Endothelial cell of umbilical vein (primary cell): ENCODE data around the gene PEX16. TPM values are rescaled to one million over a fixed set of nuclear protein-coding genes. Genes with fewer than 3 reads are reported as not detected.

Source experiments
- BruUV-seq: library from RNA; stranded (reverse); fragments of 400-500 nt; replicated peaks from 2 replicates; lab custom pipeline; 2021; lab: Mats Ljungman, UMichigan
- CTCF ChIA-PET: fragments of 300-600, 350-600 bp; sonication (Branson Sonifier 250); formaldehyde crosslinking; loops from one replicate; lab custom pipeline; 2021; ENCODE audit warnings: antibody characterized with exemption, inconsistent platforms; lab: Charles Lee
- POLR2A ChIA-PET: fragments of 300-600, 350-600 bp; sonication (Branson Sonifier 250); formaldehyde crosslinking; loops from one replicate; lab custom pipeline; 2021; ENCODE audit warnings: antibody characterized with exemption, inconsistent platforms; lab: Charles Lee
- DNase-seq: peaks from one replicate; pipeline ENCODE4 v3.0.0-alpha.2; 2011; ENCODE audit warnings: low read depth, low spot score
- FAIRE-seq: peaks from 2 replicates; lab custom pipeline; 2011; peaks lifted over from hg19 to GRCh38; lab: Jason Lieb, UNC
- H2AFZ ChIP-seq: 2 replicates; pipeline ENCODE4 v1.6.0; 2012; ENCODE audit warnings: low read depth, low read length, control low read depth, inconsistent platforms
- H3K27ac ChIP-seq: 2 replicates; pipeline ENCODE4 v1.5.1; 2011; ENCODE audit warnings: low read depth, mild to moderate bottlenecking, control low read depth, low read length, moderate library complexity; ENCODE audit not compliant: insufficient read depth
- H3K27me3 ChIP-seq, 2 experiments: 2 replicates each; pipeline versions ENCODE4 v1.6.0 to v1.6.1; 2011; ENCODE audit warnings: low read length in 2 of 2, mixed read lengths in 1 of 2; ENCODE audit not compliant: control insufficient read depth in 2 of 2, insufficient read depth in 2 of 2
- H3K36me3 ChIP-seq, 2 experiments: 2 replicates in 1 of 2; 3 replicates in 1 of 2; pipeline ENCODE4 v1.5.1; 2011; ENCODE audit warnings: low read length in 2 of 2, mild to moderate bottlenecking in 1 of 2, moderate library complexity in 1 of 2; ENCODE audit not compliant: control insufficient read depth in 2 of 2, insufficient read depth in 2 of 2; ENCODE audit errors: extremely low read depth in 1 of 2
- H3K4me1 ChIP-seq: 3 replicates; pipeline ENCODE4 v1.5.1; 2011; ENCODE audit warnings: mild to moderate bottlenecking, low read length; ENCODE audit not compliant: control insufficient read depth, insufficient read depth; ENCODE audit errors: extremely low read depth
- H3K4me2 ChIP-seq: 2 replicates; pipeline ENCODE4 v1.6.1; 2011; ENCODE audit warnings: low read length, control low read depth, mixed read lengths; ENCODE audit not compliant: insufficient read depth
- H3K4me3 ChIP-seq, 3 experiments: fragments of 200-600 bp in 1 of 3; sonication (generic), shearing (Covaris generic) in 1 of 3; replicated peaks in 1 of 3; 2 replicates each; pipeline ENCODE4 v1.5.1; 2011 to 2016; ENCODE audit warnings: control low read depth in 3 of 3, low read length in 3 of 3, mild to moderate bottlenecking in 2 of 3, inconsistent platforms in 1 of 3, low read depth in 1 of 3, moderate library complexity in 1 of 3; ENCODE audit not compliant: insufficient read depth in 1 of 3
- H3K79me2 ChIP-seq: 2 replicates; pipeline ENCODE4 v1.6.0; 2012; ENCODE audit warnings: low read length, inconsistent platforms; ENCODE audit not compliant: control insufficient read depth, insufficient read depth
- H3K9ac ChIP-seq: replicated peaks from 2 replicates; pipeline ENCODE3; 2011; ENCODE audit warnings: low read length, control low read depth; ENCODE audit not compliant: insufficient read depth; ENCODE audit errors: extremely low read depth
- H3K9me1 ChIP-seq: replicated peaks from 3 replicates; pipeline ENCODE4 v1.6.0; 2011; ENCODE audit warnings: mild to moderate bottlenecking, low read length; ENCODE audit not compliant: control insufficient read depth, insufficient read depth; ENCODE audit errors: extremely low read depth
- H3K9me3 ChIP-seq: replicated peaks from 2 replicates; pipeline ENCODE4 v1.5.1; 2012; ENCODE audit warnings: low read length, inconsistent platforms; ENCODE audit not compliant: control insufficient read depth, insufficient read depth
- H4K20me1 ChIP-seq: replicated peaks from 2 replicates; pipeline ENCODE3; 2011; ENCODE audit warnings: mild to moderate bottlenecking, low read length; ENCODE audit not compliant: control insufficient read depth, insufficient read depth; ENCODE audit errors: extremely low read depth
- EZH2 ChIP-seq: IDR thresholded peaks from 2 replicates; pipeline ENCODE4 v1.6.1; 2012; ENCODE audit warnings: borderline replicate concordance, low read depth, mild to moderate bottlenecking, moderate library complexity, low read length, inconsistent platforms; ENCODE audit not compliant: severe bottlenecking
- FOS ChIP-seq: IDR thresholded peaks from 2 replicates; pipeline ENCODE4 v1.6.1; 2011; ENCODE audit warnings: mild to moderate bottlenecking, low read length, moderate library complexity, borderline replicate concordance; ENCODE audit not compliant: insufficient read depth
- GATA2 ChIP-seq: IDR thresholded peaks from 2 replicates; pipeline ENCODE4 v1.7.0; 2011; ENCODE audit warnings: low read depth, mild to moderate bottlenecking, moderate library complexity, mixed read lengths, low read length; ENCODE audit not compliant: insufficient read length, insufficient read depth
- JUN ChIP-seq: IDR thresholded peaks from 2 replicates; pipeline ENCODE4 v1.6.1; 2011; ENCODE audit warnings: borderline replicate concordance, low read depth; ENCODE audit not compliant: insufficient read length, insufficient read depth
- MAX ChIP-seq: IDR thresholded peaks from 2 replicates; pipeline ENCODE4 v1.6.1; 2011; ENCODE audit not compliant: insufficient read depth, insufficient read length
- MYC ChIP-seq: IDR thresholded peaks from one replicate; pipeline ENCODE4 v1.6.1; 2011; ENCODE audit warnings: mild to moderate bottlenecking, low read depth, low read length
- POLR2A ChIP-seq: IDR thresholded peaks from 2 replicates; pipeline ENCODE4 v1.6.1; 2012; ENCODE audit warnings: low read depth, mild to moderate bottlenecking, control low read depth, low read length
- POLR2AphosphoS5 ChIP-seq: IDR thresholded peaks from 2 replicates; pipeline ENCODE4 v1.6.1; 2012; ENCODE audit warnings: low read depth, mild to moderate bottlenecking, control low read depth, low read length, moderate library complexity; ENCODE audit not compliant: insufficient read depth
- dilution Hi-C: fragments of 300-500 bp; cut with MboI; formaldehyde crosslinking; loops from one replicate; pipeline ENCODE4 v1.15.0; 2019; ENCODE audit warnings: low sequenced_read_pairs; ENCODE audit not compliant: extremely low pct_ligation_motif_present
- intact Hi-C: fragments of 100-400 bp; cut with micrococcal nuclease; formaldehyde crosslinking; loops from one replicate; pipeline ENCODE4 v1.10.0; 2022
- polyA plus RNA-seq, 4 experiments: library from polyadenylated mRNA; depleted of rRNA in 3 of 4; stranded (reverse) in 3 of 4; unstranded in 1 of 4; fragments of >200 nt; gene quantifications; 2 replicates each; pipeline versions ENCODE4 v1.2.1 to v1.2.3, GENCODE V29; 2011 to 2012; ENCODE audit warnings: missing spikeins in 1 of 4
- total RNA-seq: library from RNA; stranded (reverse); gene quantifications from 2 replicates; pipeline ENCODE4 v1.2.3, GENCODE V29; 2021
- TF ChIP-seq, protein P1 (sequence below), 2 donors: IDR thresholded peaks; 1 replicate in 1 of 2; 2 replicates in 1 of 2; pipeline ENCODE4 v1.5.1; 2011; ENCODE audit warnings: low read length in 2 of 2, mild to moderate bottlenecking in 2 of 2, moderate library complexity in 2 of 2, control low read depth in 1 of 2, inconsistent platforms in 1 of 2, low read depth in 1 of 2; ENCODE audit not compliant: insufficient read depth in 1 of 2; ENCODE audit errors: extremely low read depth in 1 of 2

Gene PEX16
- total and polyA plus RNA-seq, 2 donors (not counting 3 experiments of a cell fraction or from before 2014, with no cell fraction given): 27.4 to 32.2 TPM

DNA sequence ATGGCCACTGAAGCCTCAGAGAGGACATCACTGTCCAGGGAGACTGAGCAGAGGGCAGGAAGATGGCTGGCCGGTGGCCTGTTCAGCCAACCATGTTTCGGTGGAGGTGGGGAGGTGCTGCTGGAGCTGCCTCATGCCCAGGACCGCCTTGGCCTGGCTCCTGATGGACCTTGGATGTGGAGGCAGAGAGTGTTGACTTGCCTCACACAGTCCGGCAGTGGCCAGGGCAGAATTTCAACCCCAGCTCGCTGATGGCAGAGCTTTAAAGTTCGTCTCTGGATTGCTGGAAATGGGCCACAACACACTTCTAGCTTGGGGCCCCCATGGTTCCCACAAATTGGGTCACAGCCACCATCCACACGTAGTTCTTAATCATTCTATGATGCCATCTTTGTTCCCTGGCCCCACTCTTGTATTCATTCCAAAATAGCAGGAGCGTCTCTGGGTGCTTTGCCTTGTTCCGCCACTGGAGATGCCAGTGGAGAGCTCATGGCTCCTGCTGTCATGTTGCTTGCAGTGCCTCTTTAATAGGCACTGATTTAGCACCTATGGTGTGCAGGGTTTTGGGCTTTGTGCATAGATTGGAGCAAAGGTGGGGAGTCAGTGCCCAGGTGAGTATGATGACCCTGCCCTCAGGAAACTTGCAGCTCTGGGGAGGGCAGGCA lies 26.7 kb downstream of the PEX16 start:
- no TSS peak for BruUV-seq
- Histone ChIP-seq H3K4me3 (no peak overlapping the region), H3K36me3 (no peaks in the 10 kb centered on the region), H3K9me3 (no peaks in the 10 kb centered on the region), H3K79me2 (no peaks in the 10 kb centered on the region), H2AFZ (no peak overlapping the region), H3K4me2 (no peak overlapping the region), H3K4me1 (no peaks in the 10 kb centered on the region), H3K9me1 (no peaks in the 10 kb centered on the region), H3K27ac (no peak overlapping the region), H4K20me1 (no peaks in the 10 kb centered on the region), H3K9ac (no peak overlapping the region), H3K27me3 (peaks cover 4 to 5% of the 10 kb centered on the region in 2 experiments)
- TF ChIP-seq JUN (no peak), FOS (no peak), MYC (no peak), MAX (no peak), POLR2A (no peak), GATA2 (no peak), EZH2 (no peak), POLR2AphosphoS5 (no peak)
- TF ChIP-seq, protein P1, sequence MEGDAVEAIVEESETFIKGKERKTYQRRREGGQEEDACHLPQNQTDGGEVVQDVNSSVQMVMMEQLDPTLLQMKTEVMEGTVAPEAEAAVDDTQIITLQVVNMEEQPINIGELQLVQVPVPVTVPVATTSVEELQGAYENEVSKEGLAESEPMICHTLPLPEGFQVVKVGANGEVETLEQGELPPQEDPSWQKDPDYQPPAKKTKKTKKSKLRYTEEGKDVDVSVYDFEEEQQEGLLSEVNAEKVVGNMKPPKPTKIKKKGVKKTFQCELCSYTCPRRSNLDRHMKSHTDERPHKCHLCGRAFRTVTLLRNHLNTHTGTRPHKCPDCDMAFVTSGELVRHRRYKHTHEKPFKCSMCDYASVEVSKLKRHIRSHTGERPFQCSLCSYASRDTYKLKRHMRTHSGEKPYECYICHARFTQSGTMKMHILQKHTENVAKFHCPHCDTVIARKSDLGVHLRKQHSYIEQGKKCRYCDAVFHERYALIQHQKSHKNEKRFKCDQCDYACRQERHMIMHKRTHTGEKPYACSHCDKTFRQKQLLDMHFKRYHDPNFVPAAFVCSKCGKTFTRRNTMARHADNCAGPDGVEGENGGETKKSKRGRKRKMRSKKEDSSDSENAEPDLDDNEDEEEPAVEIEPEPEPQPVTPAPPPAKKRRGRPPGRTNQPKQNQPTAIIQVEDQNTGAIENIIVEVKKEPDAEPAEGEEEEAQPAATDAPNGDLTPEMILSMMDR (IDR thresholded peaks at IDR 0.05; ENCODE audit: extremely low read depth in 1 of 2, insufficient read depth in 1 of 2, low read depth in 1 of 2, low read length in 2 of 2): no peak
- no peak for DNase-seq
- CTCF ChIA-PET: no interaction called here
- dilution Hi-C loops: no loop called here
- POLR2A ChIA-PET: interaction anchor here (0.6 kb wide), 1 partner anchor 231 kb away, joined by 3 read pairs; no protein-coding TSS in a partner anchor
- intact Hi-C loops: no loop called here
- FAIRE-seq: no peak
